CD4-positive, alpha-beta T cell treated with Interleukin-4 for 1 hour (primary cell): ENCODE results near the gene RAPH1.

Experiments
- DNase-seq, 2 donors: peaks; one replicate each; pipeline ENCODE4 v3.0.0-alpha.2; 2020 to 2022

RAPH1 gene

GRCh38 chr2:203360833-203361430 lies 174.2 kb downstream of the RAPH1 start:
- no peak for DNase-seq

- no peak for DNase-seq
These were observed 175.7 kb downstream of the RAPH1 start for GRCh38 chr2:203359450-203359849.

DNA sequence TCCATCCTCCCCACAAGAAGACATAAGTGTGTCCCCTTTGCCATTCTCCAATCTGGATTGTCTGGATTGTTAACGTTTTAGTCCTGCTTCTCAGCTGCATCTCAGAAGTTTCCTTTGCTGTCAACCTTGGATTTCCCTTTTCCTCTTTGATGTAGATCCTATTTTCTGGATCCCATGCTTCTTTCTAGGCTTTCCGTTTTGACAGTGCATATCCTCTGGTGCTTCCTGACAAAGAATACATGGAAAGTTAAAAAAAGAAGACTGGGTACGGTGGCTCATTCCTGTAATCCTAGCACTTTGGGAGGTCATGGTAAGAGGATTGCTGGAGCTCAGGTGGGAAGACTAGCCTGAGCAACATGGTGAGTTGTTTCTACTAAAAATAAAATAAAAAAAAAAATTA lies 180.1 kb downstream of the RAPH1 start:
- DNase-seq = no peak

- DNase-seq = no peak
These were observed 182.4 kb downstream of the RAPH1 start for GRCh38 chr2:203352604-203353255.

GRCh38 chr2:203347375-203347774 lies 187.7 kb downstream of the RAPH1 start:
- DNase-seq = no peak

DNA sequence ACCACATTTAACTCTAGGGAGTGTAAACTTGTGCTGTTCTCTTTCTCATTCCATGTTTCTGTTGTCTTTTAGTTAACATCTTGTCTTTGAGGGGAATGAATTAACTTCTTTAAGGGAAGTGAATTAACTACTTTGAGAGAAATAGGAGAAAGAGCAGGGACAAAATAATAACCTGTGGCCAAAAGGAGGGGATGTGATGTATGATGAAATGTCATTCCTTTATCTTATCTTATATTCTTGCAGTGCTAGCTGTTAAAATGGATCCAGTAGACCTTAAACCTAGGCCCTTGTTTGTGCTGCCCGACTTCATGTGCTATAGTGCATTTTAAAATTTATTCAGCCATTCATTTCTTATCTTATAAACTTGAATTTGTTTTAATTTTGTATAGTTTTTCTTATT lies 188.5 kb downstream of the RAPH1 start:
- no peak for DNase-seq

- DNase-seq = no peak
These were observed 190.4 kb downstream of the RAPH1 start for GRCh38 chr2:203344667-203345066.
